AG10803 (cell line): ENCODE results near the gene CABP2.

Source experiments
- DNase-seq: peaks from one replicate; pipeline ENCODE4 v3.0.0; 2010; ENCODE audit warnings: low read depth
- H3K4me3 ChIP-seq: 2 replicates; pipeline ENCODE4 v1.5.1; 2011; ENCODE audit warnings: mild to moderate bottlenecking, low read length, control low read depth
- CTCF ChIP-seq: conservative IDR thresholded peaks from 2 replicates; pipeline ENCODE4 v1.5.1; 2011; ENCODE audit warnings: mild to moderate bottlenecking, low read length, control low read depth, inconsistent platforms

The CABP2 gene

GRCh38 chr11:67538306-67538705 lies 15.1 kb upstream of the CABP2 start:
- no peak for DNase-seq
- no peak for TF ChIP-seq CTCF
- no peak overlapping the region for H3K4me3 ChIP-seq

GRCh38 chr11:67535561-67535960 lies 12.3 kb upstream of the CABP2 start:
- H3K4me3 ChIP-seq, result no peak overlapping the region
- no peak for DNase-seq
- TF ChIP-seq CTCF, result no peak

GRCh38 chr11:67534070-67534679 lies 10.9 kb upstream of the CABP2 start:
- H3K4me3 ChIP-seq, result no peak overlapping the region
- no peak for TF ChIP-seq CTCF
- no peak for DNase-seq

GRCh38 chr11:67532889-67533288 lies 9.6 kb upstream of the CABP2 start:
- no peak overlapping the region for H3K4me3 ChIP-seq
- DNase-seq, result no peak
- no peak for TF ChIP-seq CTCF

GRCh38 chr11:67530282-67530592 lies 7.0 kb upstream of the CABP2 start:
- TF ChIP-seq CTCF, result no peak
- peak; percentile 17 for DNase-seq
- no peak overlapping the region for H3K4me3 ChIP-seq

GRCh38 chr11:67528376-67528775 lies 5.1 kb upstream of the CABP2 start:
- H3K4me3 ChIP-seq, result no peak overlapping the region
- no peak for TF ChIP-seq CTCF
- no peak for DNase-seq

GRCh38 chr11:67525275-67525976 lies 2.2 kb upstream of the CABP2 start:
- DNase-seq, result no peak
- TF ChIP-seq CTCF, result no peak

More at GRCh38 chr11:67525275-67525976, 2.2 kb upstream of the CABP2 start:
- H3K4me3 ChIP-seq, result no peak overlapping the region
